Measurements from ENCODE around the gene ZDHHC14.

The ZDHHC14 gene

GRCh38 chr6:157468574-157468973 is 87.6 kb downstream of the ZDHHC14 start:
- FAIRE-seq = no peak

DNA sequence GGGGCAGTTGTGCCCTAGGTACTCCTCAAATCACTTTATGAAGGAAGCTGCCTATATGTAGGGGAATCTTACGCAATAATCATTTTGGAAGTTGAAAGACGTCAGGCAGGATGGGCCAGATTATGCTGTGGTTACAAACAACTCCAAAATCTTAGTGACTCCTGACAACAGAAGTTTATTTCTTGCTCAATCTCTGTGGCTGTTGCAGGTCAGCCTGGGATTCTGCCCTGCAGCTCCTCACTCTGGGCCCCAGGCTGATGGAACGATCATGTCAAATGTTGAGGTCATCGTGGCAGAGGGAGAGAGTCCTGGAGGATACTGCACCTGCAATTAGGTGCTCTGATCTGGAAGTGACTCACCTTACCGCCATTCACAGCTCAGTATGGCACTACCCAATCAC is 88.4 kb downstream of the ZDHHC14 start:
- FAIRE-seq = no peak

DNA sequence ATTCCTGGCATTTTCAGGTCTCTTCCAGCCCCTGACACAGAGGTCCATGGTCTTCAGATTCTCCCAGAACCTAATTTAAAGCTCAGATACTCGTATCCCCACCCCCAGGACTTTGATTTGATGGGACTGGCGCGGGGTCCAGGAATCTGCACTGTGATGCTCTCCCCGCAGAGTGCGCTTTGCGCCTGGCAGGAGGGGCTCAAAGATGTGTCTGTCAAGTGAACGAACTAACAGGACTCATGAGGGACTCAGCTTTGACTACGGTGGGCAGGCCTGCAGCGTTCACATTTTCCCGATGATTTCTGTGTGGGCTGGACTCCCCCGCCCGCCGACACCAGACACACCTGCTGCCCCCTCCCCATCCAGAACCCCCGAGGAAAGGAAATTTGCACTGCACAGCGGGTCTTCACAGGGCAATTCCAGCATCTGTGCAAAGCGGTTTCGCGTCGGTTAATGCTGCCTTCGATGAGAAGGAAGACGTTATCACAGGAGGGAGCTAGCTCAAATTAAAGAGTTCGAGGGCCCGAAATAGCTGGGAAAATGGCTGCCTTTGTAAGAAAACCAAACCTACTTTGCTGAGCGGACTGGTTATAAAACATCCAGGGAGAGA is 90.2 kb downstream of the ZDHHC14 start:
- FAIRE-seq = no peak

DNA sequence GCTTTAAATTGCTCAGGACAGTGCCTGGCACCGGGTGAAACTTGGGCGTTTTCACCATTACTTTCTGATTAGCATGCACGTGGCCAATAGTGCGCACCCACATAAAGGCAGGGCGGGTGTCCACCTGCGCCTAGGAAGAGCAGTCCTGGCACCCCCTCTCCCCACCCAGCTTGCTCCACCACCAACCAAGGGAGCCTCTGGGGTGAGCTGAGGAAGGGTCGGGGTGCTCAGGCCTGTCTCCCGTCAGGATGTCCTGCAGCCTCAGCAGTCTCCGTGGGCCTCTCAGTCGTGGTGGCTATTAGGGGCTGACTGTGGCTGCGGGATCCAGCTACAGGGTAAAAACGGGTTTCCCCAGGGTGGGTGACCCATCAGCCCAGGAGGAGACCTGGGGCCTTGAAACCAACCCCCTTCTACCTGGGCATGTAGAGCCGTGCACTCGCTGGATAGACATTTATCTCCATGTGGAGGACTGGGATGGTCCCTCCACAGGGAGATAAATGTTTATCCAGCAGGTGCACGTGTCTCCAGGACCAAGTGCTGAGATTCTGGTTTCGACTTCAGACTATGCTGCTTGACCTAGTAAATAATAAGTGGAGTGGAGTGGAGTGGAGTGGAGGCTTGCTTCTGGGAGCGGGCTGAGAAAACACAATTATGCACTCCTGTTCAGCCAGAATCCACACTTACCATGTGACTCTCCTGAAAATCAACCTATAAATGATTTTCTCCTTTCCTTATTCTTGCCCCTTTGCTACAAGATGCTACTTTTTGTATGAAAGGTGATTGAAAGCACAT is 91.1 kb downstream of the ZDHHC14 start:
- FAIRE-seq = no peak

- FAIRE-seq = no peak
Measured at GRCh38 chr6:157476797-157477196, 95.8 kb downstream of the ZDHHC14 start.

GRCh38 chr6:157478926-157479325 is 97.9 kb downstream of the ZDHHC14 start:
- no peak for FAIRE-seq

GRCh38 chr6:157479464-157480303 is 98.7 kb downstream of the ZDHHC14 start:
- FAIRE-seq = no peak

DNA sequence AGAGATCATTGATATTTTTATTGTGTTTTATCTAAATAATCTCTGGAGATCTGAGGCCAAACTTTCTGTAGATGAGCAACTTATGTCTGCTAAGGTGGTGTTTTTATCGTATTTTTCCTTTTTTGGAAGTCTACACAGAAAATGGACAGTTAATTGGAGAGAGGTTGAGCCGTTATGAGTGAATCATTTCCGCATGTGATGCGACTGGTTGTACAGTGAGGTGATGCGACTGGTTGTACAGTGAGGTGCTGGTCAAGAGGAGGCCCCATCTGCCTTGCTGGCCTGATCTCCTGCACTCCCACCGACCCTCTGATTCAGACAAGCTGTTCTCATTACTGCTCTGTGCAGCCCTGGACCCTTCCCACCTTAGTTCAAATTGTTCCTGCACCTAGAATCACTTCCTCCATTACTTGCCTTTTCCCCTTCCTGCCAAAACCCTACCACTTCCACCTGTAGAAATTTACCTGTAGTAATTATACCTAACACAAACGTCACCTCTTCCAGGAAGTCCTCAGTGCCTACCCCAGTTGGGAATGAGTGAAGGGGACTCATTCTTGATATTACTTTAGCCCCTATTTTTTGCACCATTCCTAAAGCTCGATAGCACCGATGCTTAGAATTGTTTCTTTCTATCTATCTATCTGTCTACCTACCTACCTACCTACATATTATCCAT is 100.3 kb downstream of the ZDHHC14 start:
- no peak for FAIRE-seq

- FAIRE-seq = no peak
Measured at GRCh38 chr6:157481865-157482249, 100.9 kb downstream of the ZDHHC14 start.

DNA sequence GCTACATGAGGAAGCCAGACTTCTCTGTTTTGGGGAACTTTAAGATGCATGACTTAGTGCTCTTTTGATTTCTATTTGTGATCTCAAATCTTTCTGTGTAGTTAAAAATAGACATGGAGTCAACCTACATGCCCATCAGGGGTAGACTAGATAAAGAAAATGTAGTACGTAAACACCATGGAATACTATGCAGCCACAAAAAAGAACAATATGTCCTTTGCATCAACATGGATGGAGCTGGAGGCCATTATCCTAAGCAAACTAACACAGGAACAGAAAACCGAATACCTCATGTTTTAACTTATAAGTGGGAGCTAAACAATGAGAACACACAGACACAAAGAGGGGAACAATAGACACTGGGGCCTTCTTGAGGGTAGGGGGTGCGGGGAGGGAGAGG is 102.8 kb downstream of the ZDHHC14 start:
- no peak for FAIRE-seq

GRCh38 chr6:157484181-157484580 is 103.2 kb downstream of the ZDHHC14 start:
- no peak for FAIRE-seq

- FAIRE-seq = no peak
Measured at GRCh38 chr6:157486572-157486971, 105.6 kb downstream of the ZDHHC14 start.

GRCh38 chr6:157487110-157487773 is 106.3 kb downstream of the ZDHHC14 start:
- FAIRE-seq = no peak

DNA sequence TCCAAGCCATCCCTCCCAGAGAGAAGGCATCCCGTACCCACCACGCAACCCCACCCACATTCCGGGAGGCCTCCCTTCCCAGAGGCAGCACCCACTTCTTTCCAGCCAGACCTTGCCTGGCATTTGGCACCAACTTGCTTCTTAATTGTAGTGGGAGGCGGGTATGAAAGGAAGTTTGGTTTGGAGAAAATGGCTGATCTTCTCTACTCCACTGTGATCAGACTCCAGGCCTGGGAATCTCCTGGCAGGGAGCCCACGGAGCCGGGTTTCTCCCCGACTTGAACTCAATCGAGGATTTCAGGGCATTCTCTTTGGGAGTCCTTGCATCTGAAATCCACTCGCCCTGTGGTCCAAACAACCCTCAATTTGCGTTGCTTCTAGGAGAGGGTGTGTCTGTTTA is 107.1 kb downstream of the ZDHHC14 start:
- no peak for FAIRE-seq

- no peak for FAIRE-seq
Measured at GRCh38 chr6:157488716-157489118, 107.7 kb downstream of the ZDHHC14 start.

GRCh38 chr6:157490611-157491269 is 109.8 kb downstream of the ZDHHC14 start:
- FAIRE-seq = no peak

DNA sequence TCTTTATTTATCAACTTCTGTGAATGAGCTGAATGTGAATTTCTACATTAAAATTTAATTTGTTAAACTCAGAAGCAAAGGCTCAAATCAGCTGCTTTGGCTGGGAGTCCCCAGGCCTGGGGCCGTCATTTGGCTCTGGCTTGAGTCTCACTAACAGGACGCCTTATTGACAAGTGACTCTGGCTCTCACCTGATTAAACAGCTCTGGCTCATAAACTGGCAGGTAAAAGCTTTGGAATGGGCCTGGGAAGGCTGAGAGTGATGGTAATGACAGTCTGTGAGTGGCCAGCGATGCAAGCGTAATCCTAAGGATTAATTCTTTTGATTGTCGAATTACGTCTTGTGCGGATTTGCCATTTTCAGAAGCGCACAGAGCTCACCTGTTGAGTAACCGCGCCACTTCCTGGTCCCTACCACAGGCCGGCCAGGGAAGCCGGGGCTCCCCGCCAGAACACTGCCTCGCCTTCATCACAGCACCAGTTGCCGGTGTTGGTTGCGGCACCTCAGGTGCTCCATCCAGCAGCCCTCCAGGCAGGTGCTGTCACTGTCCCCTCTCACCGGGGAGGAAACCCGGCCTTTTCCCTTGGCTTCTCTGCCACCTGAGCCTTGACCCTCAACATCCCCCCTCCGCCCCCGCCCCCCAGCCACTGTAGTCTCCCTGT is 110.7 kb downstream of the ZDHHC14 start:
- no peak for FAIRE-seq

DNA sequence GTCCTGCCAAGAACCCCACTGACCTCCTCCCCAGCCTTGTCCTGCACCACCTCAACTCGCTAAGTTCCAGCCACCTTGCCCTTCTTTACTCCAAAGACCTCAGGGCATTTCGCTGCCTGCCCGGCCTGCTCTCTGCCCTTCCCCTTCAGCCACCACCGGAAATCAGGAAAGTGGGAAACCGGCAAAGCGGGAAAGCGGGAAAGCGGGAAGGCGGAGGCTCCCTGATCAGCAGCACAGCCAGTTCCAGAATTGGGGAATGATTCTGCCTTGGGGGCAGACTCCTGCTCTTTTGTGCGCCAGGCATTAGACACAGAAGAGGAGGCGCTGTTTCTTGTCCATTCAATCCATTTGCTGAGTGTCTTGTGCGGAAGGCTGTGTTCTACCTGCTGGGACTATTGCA is 111.3 kb downstream of the ZDHHC14 start:
- FAIRE-seq = no peak

GRCh38 chr6:157492741-157493140 is 111.8 kb downstream of the ZDHHC14 start:
- FAIRE-seq = no peak

DNA sequence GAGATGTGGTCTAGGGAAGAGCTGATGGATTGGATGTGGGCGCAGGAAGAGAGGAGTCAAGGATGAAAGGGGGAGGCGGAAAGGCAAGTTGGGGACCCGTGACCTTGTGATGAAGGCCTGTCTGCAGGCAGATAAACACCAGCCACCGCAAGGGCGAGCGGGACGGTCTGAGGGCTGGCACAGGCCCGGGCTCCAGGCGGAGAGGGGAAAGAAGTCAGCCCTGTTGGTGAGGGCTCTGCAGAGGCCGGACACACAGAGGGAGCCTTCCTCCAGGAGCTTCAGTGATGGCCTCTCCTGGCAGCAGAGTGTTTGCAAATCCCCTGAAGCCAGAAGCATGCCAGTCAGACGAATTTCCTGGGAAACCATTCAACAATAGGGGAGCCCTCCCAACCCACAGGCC is 112.2 kb downstream of the ZDHHC14 start:
- FAIRE-seq = no peak

GRCh38 chr6:157493576-157493975 is 112.6 kb downstream of the ZDHHC14 start:
- no peak for FAIRE-seq
